Body of pancreas (tissue), 4 donors: Measurements from ENCODE around the gene PALLD.

ENCODE experiments used
- POLR2A ChIP-seq, 3 donors: fragments of 450-650 bp; IDR thresholded peaks; one replicate each; pipeline ENCODE4 v1.6.1; 2016; ENCODE audit warnings: antibody characterized with exemption in 3 of 3, mild to moderate bottlenecking in 2 of 3
- TF ChIP-seq, protein P1 (sequence below), 7 experiments: fragments of 450-650 bp in 4 of 7; fragments of 200-600 bp in 3 of 7; sonication (generic) in 3 of 7; IDR thresholded peaks; one replicate each; pipeline ENCODE4 v1.5.1; 2016 to 2019; ENCODE audit warnings: antibody characterized with exemption in 7 of 7

DNA sequence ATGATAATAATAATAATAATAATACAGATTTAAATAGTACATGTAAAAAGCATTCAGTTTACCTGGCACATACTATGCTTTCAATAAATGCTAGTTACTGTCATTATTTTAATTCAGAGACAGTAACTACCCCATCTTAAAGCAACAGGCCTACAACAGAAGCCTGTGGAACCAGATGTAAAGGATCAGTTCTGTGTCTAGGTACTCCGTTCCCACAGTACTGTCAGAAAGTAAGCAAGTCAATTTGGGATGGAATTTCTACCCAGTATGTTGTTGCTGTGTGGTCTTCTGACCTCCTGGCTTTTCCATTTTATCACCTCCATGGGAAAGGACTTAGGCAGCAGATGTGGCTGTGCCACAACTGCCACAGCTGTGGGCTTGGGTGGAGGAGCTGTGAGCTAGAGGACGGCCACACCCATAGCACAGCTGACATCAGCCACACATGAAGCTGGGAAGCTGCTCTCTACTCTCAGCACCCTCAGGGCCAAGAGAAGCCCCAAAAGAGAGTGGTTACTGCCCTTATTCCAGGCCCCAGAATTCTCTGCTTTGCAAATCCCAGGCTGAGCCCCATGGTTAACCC lies 410.4 kb downstream of the PALLD start:
- no peak for TF ChIP-seq POLR2A (IDR thresholded peaks at IDR 0.05)
- TF ChIP-seq, protein P1, sequence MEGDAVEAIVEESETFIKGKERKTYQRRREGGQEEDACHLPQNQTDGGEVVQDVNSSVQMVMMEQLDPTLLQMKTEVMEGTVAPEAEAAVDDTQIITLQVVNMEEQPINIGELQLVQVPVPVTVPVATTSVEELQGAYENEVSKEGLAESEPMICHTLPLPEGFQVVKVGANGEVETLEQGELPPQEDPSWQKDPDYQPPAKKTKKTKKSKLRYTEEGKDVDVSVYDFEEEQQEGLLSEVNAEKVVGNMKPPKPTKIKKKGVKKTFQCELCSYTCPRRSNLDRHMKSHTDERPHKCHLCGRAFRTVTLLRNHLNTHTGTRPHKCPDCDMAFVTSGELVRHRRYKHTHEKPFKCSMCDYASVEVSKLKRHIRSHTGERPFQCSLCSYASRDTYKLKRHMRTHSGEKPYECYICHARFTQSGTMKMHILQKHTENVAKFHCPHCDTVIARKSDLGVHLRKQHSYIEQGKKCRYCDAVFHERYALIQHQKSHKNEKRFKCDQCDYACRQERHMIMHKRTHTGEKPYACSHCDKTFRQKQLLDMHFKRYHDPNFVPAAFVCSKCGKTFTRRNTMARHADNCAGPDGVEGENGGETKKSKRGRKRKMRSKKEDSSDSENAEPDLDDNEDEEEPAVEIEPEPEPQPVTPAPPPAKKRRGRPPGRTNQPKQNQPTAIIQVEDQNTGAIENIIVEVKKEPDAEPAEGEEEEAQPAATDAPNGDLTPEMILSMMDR (IDR thresholded peaks at IDR 0.05) = no peak
